Effector memory CD4-positive, alpha-beta T cell (primary cell): Measurements from ENCODE around the gene MAGI1.

Experiments
- DNase-seq, 3 donors: peaks; one replicate each; pipeline ENCODE4 v3.0.0-alpha.2; 2020
- H3K27ac ChIP-seq: 2 replicates; pipeline ENCODE4 v1.7.0; 2013; ENCODE audit warnings: mild to moderate bottlenecking, low read length, moderate library complexity; ENCODE audit not compliant: insufficient read depth, poor library complexity, severe bottlenecking
- H3K27me3 ChIP-seq: replicated peaks from 2 replicates; pipeline ENCODE4 v1.7.0; 2013; ENCODE audit warnings: mild to moderate bottlenecking, low read length; ENCODE audit not compliant: insufficient read depth, control insufficient read depth, poor library complexity, severe bottlenecking
- H3K36me3 ChIP-seq: 2 replicates; pipeline ENCODE4 v1.7.0; 2013; ENCODE audit warnings: mild to moderate bottlenecking, low read length, moderate library complexity; ENCODE audit not compliant: control insufficient read depth, insufficient read depth
- H3K4me1 ChIP-seq: 2 replicates; pipeline ENCODE4 v1.7.0; 2013; ENCODE audit warnings: low read length, mild to moderate bottlenecking; ENCODE audit not compliant: control insufficient read depth, insufficient read depth, poor library complexity, severe bottlenecking
- H3K4me3 ChIP-seq: 2 replicates; pipeline ENCODE4 v1.7.0; 2013; ENCODE audit warnings: low read length, low read depth, mild to moderate bottlenecking; ENCODE audit not compliant: insufficient read depth, poor library complexity, severe bottlenecking
- H3K9me3 ChIP-seq: 2 replicates; pipeline ENCODE4 v1.7.0; 2013; ENCODE audit warnings: mild to moderate bottlenecking, low read length, moderate library complexity; ENCODE audit not compliant: control insufficient read depth

Gene MAGI1

DNA sequence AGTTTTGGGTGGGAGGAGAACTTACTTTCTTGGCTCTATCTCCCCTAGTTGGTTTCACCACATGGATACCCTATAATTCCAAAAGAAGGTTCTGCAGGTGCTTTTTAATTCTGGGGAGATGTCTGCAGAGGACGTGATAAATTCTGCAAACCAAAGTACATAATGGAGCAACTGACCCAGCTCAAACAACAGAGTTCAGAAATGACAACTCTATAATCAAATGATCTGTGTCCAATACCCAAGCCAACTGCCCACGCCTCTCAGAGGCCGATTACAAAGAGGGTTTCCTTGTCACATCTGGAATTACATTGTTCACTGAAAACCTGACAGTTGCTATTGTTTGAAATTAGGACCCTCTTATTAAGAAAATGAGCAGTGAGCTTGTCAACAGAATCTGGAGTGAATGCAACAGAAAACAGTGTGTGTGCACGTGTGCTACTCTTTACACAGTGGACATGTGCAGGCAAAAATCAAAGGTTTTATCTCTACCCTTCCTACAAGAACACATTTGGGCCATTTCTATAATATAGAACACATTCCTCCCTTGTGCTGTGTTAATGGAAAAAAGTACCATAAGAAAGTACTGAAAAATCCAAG lies 593.0 kb downstream of the MAGI1 start:
- no peak overlapping the region for H3K27ac ChIP-seq
- DNase-seq: no peak
- no peak overlapping the region for H3K4me3 ChIP-seq
- no peaks in the 10 kb centered on the region for H3K27me3 ChIP-seq
- no peaks in the 10 kb centered on the region for H3K4me1 ChIP-seq
- no peaks in the 10 kb centered on the region for H3K36me3 ChIP-seq
- H3K9me3 ChIP-seq: no peaks in the 10 kb centered on the region

DNA sequence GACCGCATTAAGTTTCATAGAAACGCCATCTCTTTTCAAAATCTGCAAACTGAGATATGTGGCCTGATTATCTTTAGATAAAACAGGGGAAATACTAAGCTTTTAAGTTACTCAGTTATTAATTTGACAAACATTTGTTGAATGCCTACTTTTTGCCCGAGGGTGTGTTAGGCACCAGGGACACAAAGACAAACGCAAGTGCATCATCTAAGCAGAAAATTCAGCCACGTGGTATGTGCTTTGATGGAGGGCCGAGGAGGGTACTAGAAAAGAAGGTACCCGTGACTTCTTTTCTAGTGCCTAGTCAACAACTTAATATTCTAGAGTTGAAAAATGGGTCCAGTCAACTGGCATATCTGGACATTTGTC lies 594.3 kb downstream of the MAGI1 start:
- DNase-seq: no peak
- H3K27ac ChIP-seq: no peak overlapping the region
- no peak overlapping the region for H3K4me3 ChIP-seq
- H3K27me3 ChIP-seq: no peaks in the 10 kb centered on the region
- no peaks in the 10 kb centered on the region for H3K9me3 ChIP-seq
- no peaks in the 10 kb centered on the region for H3K4me1 ChIP-seq
- H3K36me3 ChIP-seq: no peaks in the 10 kb centered on the region

DNA sequence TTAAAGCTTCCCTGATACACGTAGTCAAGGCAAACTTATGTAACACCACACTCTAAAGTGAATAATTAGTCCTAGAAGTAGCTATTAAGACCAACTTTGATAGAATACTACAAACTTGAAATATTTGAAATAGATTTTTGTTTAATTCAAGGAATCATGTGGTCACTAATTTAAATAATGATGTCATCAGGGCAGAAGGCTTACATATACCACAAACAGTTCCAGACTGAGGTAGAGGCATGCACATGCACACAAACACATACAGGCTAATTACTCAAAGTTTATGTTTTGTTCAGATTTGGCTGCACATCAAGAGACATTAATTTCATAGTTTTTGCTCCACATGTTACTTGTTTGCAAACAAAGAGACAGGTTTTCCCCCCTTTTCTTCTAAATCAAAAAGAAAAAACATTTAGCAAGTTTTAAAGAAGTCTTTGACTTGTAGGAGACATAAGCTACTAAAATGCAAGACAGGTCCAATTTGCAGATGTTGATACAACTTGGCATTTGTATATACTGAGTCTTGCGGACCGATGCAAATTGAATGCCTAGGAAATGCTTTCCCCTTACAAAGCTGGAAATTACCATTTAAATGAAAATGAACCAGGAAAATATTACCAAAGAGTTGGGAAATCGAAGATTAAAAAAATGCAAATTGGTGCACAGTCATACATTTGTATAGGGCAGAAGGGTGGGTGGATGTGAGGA lies 594.8 kb downstream of the MAGI1 start:
- H3K4me3 ChIP-seq: no peak overlapping the region
- no peaks in the 10 kb centered on the region for H3K36me3 ChIP-seq
- DNase-seq: no peak
- H3K4me1 ChIP-seq: no peaks in the 10 kb centered on the region
- no peaks in the 10 kb centered on the region for H3K9me3 ChIP-seq
- no peaks in the 10 kb centered on the region for H3K27me3 ChIP-seq
- H3K27ac ChIP-seq: no peak overlapping the region

DNA sequence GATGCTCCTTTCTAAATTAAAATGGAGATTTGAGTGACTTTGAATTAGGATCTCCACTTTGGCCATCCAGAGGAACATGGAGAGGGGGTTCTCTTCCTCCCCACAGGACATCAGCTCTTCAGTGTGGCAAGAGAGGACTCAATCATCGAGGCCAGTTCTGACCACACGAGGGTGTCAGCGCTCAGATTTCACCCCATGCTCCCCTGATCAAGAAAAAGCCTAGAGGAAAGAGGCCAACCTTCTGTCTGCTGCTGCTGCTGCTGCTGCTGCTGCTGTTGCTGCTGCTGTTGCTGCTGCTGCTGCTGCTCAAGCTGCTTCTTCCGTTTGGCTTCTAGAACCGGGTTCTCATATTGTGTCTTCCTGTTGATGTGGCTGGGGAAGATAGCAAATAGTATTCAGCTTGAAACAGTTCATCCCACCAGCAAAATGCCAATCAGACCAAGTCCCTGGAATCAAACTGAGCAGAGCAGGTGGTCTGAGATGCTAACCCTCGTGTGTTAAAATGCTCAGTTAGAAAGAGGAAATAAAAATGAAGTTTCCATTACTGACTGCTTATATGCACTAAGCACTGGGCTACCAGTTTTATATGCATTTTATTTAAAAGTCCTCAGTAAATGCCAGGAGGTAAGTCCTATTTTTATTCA lies 599.0 kb downstream of the MAGI1 start:
- Histone ChIP-seq H3K9me3 (no peaks in the 10 kb centered on the region), H3K36me3 (no peaks in the 10 kb centered on the region), H3K4me3 (no peak overlapping the region), H3K4me1 (no peaks in the 10 kb centered on the region), H3K27ac (no peak overlapping the region), H3K27me3 (no peaks in the 10 kb centered on the region)
- no peak for DNase-seq

DNA sequence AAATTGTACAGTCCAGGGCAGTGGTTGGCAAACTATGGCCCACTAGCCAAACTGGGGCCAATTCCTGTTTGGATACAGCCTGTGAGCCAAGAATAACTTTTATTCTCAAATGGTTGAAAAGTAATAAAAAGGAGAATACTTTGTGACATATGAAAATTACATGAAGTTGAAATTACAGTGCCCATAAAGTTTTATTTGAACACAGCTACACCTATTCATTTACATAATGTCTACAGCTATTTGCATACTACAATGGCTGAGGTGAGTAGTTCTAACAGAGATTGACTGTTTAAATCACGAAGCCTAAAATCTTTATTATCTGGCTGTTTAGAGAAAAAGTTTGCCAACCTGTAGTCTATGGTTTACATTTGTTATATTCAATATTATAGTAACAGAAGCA lies 600.1 kb downstream of the MAGI1 start:
- no peak overlapping the region for H3K27ac ChIP-seq
- H3K9me3 ChIP-seq: no peaks in the 10 kb centered on the region
- DNase-seq: no peak
- no peaks in the 10 kb centered on the region for H3K27me3 ChIP-seq
- no peaks in the 10 kb centered on the region for H3K4me1 ChIP-seq
- no peak overlapping the region for H3K4me3 ChIP-seq
- H3K36me3 ChIP-seq: no peaks in the 10 kb centered on the region

DNA sequence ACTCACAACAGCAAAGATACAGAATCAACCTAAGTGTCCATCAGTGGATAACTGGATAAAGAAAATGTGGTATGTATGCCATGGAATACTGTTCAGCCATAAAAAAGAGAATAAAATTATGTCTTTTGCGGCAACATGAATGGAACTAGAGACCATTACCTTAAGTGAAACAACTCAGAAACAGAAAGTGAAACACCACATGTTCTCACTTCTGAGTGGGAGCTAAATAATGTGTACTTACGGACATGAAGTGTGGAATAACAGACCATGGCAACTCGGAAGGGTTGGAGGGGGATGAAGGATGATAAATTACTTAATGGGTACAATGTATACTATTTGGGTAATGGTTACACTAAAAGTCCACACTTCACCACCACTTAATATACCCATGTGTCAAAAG lies 600.6 kb downstream of the MAGI1 start:
- Histone ChIP-seq H3K4me1 (no peaks in the 10 kb centered on the region), H3K36me3 (no peaks in the 10 kb centered on the region), H3K9me3 (no peaks in the 10 kb centered on the region), H3K27ac (no peak overlapping the region), H3K27me3 (no peaks in the 10 kb centered on the region), H3K4me3 (no peak overlapping the region)
- no peak for DNase-seq

DNA sequence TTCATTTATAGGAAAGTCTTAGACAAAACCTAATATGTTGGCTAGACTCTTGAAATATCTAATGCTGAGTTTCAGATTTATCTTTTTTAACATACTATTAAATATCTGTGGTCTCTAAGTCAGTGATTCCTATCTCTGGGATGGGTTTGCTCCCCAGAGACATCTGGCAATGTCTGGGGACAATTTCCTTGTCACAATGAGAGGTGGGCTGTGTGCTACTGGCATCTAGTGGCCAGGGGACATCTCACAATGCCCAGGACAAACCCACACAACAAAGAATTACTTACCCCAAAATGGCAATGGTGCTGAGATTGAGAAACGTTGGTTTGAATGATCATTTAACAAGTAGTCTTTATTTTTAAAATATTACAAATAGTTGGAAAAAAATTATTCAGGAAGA lies 602.1 kb downstream of the MAGI1 start:
- Histone ChIP-seq H3K4me1 (no peaks in the 10 kb centered on the region), H3K27me3 (no peaks in the 10 kb centered on the region), H3K4me3 (no peak overlapping the region), H3K9me3 (no peaks in the 10 kb centered on the region), H3K36me3 (no peaks in the 10 kb centered on the region), H3K27ac (no peak overlapping the region)
- no peak for DNase-seq

DNA sequence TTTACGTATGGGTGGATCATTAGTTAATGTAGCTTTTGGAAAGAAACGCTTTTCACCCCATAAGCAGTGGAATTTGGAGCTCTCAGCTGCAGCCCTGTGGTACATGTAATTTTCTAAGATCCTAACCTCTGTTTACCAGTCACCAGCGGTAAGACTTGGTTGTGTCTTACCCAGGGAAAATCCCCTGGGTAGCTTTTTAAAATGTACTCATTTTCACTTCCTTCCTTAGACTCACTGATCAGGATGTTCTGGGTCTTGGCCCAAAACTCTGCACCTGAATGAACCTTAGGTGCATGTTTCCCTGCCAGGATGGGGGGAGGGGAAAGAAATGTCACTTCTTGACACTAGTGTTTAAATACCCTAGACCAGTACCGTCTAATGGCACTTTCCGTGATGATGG lies 605.2 kb downstream of the MAGI1 start:
- no peak overlapping the region for H3K27ac ChIP-seq
- DNase-seq: no peak
- no peaks in the 10 kb centered on the region for H3K9me3 ChIP-seq
- H3K4me1 ChIP-seq: no peaks in the 10 kb centered on the region
- H3K27me3 ChIP-seq: no peaks in the 10 kb centered on the region
- H3K36me3 ChIP-seq: no peaks in the 10 kb centered on the region
- H3K4me3 ChIP-seq: no peak overlapping the region

DNA sequence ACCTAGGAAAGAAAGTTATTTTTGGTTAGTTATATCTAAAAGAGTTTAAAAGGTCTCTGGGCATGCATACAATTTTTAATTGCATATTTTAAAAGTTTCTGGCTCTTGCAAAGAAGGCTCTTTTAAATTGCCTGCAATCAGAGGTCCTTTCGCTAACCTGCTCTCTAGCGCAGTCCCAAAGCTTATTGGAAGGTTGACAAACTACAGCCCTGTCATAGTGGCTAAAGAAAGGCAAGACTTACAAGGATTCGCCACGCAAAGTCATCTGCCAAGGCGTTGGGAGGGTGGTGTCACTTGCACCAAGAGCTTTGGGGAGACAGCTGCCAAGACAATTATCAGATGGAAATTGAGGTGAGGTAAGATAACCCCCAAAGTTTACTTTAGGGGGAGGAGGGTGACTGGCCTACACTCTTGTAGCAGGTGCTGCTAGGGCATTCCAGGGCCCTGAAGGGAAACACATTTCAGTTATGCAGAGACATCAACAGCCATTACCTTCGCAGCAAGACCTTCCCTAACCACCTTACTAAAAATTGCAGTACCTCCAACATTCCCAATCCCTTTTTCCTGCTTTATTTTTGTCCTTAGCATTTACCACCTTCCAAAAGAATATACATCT lies 606.2 kb downstream of the MAGI1 start:
- H3K27ac ChIP-seq: no peak overlapping the region
- DNase-seq: no peak
- no peaks in the 10 kb centered on the region for H3K9me3 ChIP-seq
- no peak overlapping the region for H3K4me3 ChIP-seq
- H3K27me3 ChIP-seq: no peaks in the 10 kb centered on the region
- H3K4me1 ChIP-seq: no peaks in the 10 kb centered on the region
- no peaks in the 10 kb centered on the region for H3K36me3 ChIP-seq

DNA sequence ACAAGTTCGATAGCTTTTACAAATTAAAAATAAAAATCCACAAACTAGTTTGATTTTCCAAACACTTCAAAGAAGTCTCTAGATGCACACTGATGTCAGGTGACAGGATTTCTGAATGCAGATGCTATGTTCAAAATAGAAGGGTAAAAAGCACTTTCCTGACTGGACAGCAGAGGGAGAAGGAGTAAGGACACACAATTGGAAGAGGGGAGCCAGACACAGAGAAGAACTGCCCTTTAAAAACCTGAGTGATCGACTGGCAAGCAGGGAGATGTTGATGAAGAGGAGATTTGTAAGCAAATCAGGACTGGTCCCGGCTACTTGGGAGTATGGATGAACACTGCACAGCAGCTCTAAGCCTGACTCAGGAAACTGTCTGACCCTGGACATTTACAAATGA lies 612.8 kb downstream of the MAGI1 start:
- no peak for DNase-seq
- Histone ChIP-seq H3K27ac (no peak overlapping the region), H3K27me3 (no peaks in the 10 kb centered on the region), H3K4me3 (no peak overlapping the region), H3K36me3 (no peaks in the 10 kb centered on the region), H3K4me1 (no peaks in the 10 kb centered on the region), H3K9me3 (no peaks in the 10 kb centered on the region)
